Subcutaneous abdominal adipose tissue (tissue), 5 donors: Measurements from ENCODE around the gene PIK3CD.

Source experiments
- H3K27ac ChIP-seq: one replicate; pipeline ENCODE4 v1.7.0; 2013; ENCODE audit warnings: low read depth, mild to moderate bottlenecking, inconsistent platforms, low read length, moderate library complexity
- H3K27me3 ChIP-seq, 5 donors: one replicate each; pipeline ENCODE4 v1.7.0; 2013; ENCODE audit warnings: low read length in 5 of 5, inconsistent platforms in 1 of 5; ENCODE audit not compliant: control insufficient read depth in 5 of 5, insufficient read depth in 4 of 5
- H3K36me3 ChIP-seq, 5 donors: one replicate each; pipeline ENCODE4 v1.7.0; 2013; ENCODE audit warnings: low read length in 5 of 5; ENCODE audit not compliant: control insufficient read depth in 5 of 5, insufficient read depth in 5 of 5
- H3K4me1 ChIP-seq, 5 donors: one replicate each; pipeline ENCODE4 v1.7.0; 2013; ENCODE audit warnings: low read length in 5 of 5, mild to moderate bottlenecking in 3 of 5, moderate library complexity in 1 of 5; ENCODE audit not compliant: control insufficient read depth in 5 of 5, insufficient read depth in 5 of 5
- H3K4me3 ChIP-seq, 5 donors: one replicate each; pipeline ENCODE4 v1.7.0; 2013; ENCODE audit warnings: low read length in 5 of 5, low read depth in 1 of 5
- H3K9ac ChIP-seq, 5 donors: one replicate each; pipeline ENCODE4 v1.7.0; 2013; ENCODE audit warnings: low read length in 5 of 5, mild to moderate bottlenecking in 4 of 5, moderate library complexity in 3 of 5
- H3K9me3 ChIP-seq, 5 donors: one replicate each; pipeline ENCODE4 v1.7.0; 2013; ENCODE audit warnings: low read length in 5 of 5; ENCODE audit not compliant: control insufficient read depth in 5 of 5
- donor health status: healthy.
- donor health status: healthy.
- donor health status: healthy.
- donor health status: healthy.
- donor health status: healthy.

PIK3CD gene

GRCh38 chr1:9634582-9634981 is 16.9 kb upstream of the PIK3CD start:
- Histone ChIP-seq H3K27me3 (peaks cover 0 to 4% (median 0%) of the 10 kb centered on the region in 5 donors), H3K27ac (no peak overlapping the region), H3K4me1 (peaks cover 0 to 8% (median 3%) of the 10 kb centered on the region in 5 donors)

GRCh38 chr1:9639227-9639626 is 12.3 kb upstream of the PIK3CD start:
- peaks cover 0 to 7% (median 3%) of the 10 kb centered on the region in 5 donors for H3K4me1 ChIP-seq
- H3K9ac ChIP-seq, result no peak overlapping the region
- no peaks in the 10 kb centered on the region for H3K36me3 ChIP-seq
- peaks cover 0 to 3% (median 0%) of the 10 kb centered on the region in 5 donors for H3K27me3 ChIP-seq
- no peaks in the 10 kb centered on the region for H3K9me3 ChIP-seq
- H3K27ac ChIP-seq, result no peak overlapping the region
- no peak overlapping the region for H3K4me3 ChIP-seq

More at GRCh38 chr1:9634582-9634981, 16.9 kb upstream of the PIK3CD start:
- H3K9me3 ChIP-seq, result no peaks in the 10 kb centered on the region
- no peaks in the 10 kb centered on the region for H3K36me3 ChIP-seq
- H3K9ac ChIP-seq, result no peak overlapping the region
- no peak overlapping the region for H3K4me3 ChIP-seq

DNA sequence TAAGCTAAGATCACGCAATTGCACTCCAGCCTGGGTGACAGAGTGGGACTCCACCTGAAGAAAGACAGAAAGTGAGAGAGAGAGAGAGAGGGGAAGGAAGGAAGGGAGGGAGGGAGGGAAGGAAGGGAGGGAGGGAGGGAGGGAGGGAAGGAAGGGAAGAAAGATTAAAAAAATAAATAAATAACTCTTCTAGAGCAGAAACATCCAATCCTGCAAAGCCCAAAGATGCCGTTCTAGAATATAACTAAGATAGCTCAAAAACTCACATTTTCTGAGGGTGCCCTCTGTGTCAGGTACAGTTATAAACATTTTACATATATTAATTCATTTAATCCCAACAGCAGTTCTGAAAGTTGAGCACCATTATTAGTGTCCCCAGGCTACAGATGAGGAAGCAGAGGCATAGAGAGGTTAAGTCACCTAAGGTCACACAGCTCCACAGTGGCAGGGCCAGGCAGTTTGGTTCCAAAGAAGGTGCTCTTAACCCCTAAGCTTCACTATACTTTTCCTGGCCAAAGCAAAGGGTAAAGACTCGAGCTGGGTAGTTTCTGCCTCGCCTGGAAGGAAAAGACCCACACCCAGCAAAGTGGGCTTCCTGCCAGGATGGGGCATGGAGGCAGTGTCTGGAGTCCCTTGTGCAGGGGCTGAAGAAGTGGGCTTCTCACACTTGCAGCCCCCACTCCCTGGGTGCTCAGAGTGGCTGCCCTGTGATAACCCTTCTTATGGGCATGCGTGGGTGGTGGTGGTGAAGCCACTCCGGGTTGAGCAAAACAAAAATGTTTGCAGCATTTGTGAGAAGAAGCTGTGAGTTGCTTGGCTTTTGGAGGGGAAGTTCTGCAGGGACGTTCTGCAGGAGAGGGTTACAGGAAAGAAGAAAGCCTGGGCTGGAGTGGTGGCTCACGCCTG is 7.9 kb upstream of the PIK3CD start:
- H3K36me3 ChIP-seq, result no peaks in the 10 kb centered on the region
- no peak overlapping the region for H3K4me3 ChIP-seq
- peaks cover 0 to 7% (median 3%) of the 10 kb centered on the region in 5 donors for H3K4me1 ChIP-seq
- H3K9me3 ChIP-seq, result no peaks in the 10 kb centered on the region
- peaks cover 0 to 3% (median 0%) of the 10 kb centered on the region in 5 donors for H3K27me3 ChIP-seq
- H3K9ac ChIP-seq, result no peak overlapping the region
- H3K27ac ChIP-seq, result no peak overlapping the region

- peaks cover 0 to 11% (median 4%) of the 10 kb centered on the region in 5 donors for H3K4me1 ChIP-seq
- H3K36me3 ChIP-seq, result no peaks in the 10 kb centered on the region
- H3K9me3 ChIP-seq, result no peaks in the 10 kb centered on the region
- H3K4me3 ChIP-seq, result no peak overlapping the region
- H3K9ac ChIP-seq, result no peak overlapping the region
- H3K27me3 ChIP-seq, result peaks cover under 1 to 8% (median 3%) of the 10 kb centered on the region in 5 donors
- no peak overlapping the region for H3K27ac ChIP-seq
These were observed 5.5 kb upstream of the PIK3CD start for GRCh38 chr1:9646037-9646436.

DNA sequence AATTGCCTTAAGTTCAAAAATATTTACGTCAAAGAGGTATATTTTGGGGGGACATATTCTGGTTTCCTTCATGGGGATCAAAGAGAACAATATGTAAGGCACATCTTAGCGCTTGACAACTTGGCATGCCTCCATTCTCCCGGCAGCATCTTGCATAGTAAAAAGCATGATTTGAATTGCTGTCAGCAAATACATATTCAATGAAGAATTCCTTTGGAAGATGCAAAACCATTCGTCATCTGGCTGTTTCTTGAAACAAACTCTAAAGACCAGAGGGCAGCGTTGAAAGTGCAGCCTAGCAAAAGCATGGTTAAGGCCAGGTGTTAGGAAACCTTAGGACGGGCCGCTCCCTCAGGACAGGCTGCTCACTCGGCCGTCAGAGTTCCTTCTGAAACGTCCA is 3.4 kb upstream of the PIK3CD start:
- peaks cover 4 to 18% (median 6%) of the 10 kb centered on the region in 5 donors for H3K27me3 ChIP-seq
- no peaks in the 10 kb centered on the region for H3K36me3 ChIP-seq
- no peaks in the 10 kb centered on the region for H3K9me3 ChIP-seq
- H3K4me1 ChIP-seq, result peaks cover 0 to 30% (median 16%) of the 10 kb centered on the region in 5 donors
- no peak overlapping the region for H3K4me3 ChIP-seq
- no peak overlapping the region for H3K27ac ChIP-seq
- H3K9ac ChIP-seq, result no peak overlapping the region

GRCh38 chr1:9649769-9650168 is 1.8 kb upstream of the PIK3CD start:
- Histone ChIP-seq H3K36me3 (no peaks in the 10 kb centered on the region), H3K27ac (no peak overlapping the region), H3K4me1 (peaks cover 0 to 33% (median 12%) of the 10 kb centered on the region in 5 donors), H3K9me3 (no peaks in the 10 kb centered on the region), H3K27me3 (peaks cover 4 to 29% (median 7%) of the 10 kb centered on the region in 5 donors), H3K4me3 (no peak overlapping the region), H3K9ac (no peak overlapping the region)

- Histone ChIP-seq H3K27me3 (peaks cover 4 to 29% (median 7%) of the 10 kb centered on the region in 5 donors), H3K4me1 (peaks cover 0 to 37% (median 15%) of the 10 kb centered on the region in 5 donors), H3K9ac (peak overlapping the region in 1 of 5 donors; percentile 13), H3K36me3 (no peaks in the 10 kb centered on the region), H3K27ac (no peak overlapping the region), H3K9me3 (no peaks in the 10 kb centered on the region), H3K4me3 (peak overlapping the region; percentile 44 to 72 (median 57))
These were observed 339 bp upstream of the PIK3CD start for GRCh38 chr1:9651220-9651564.

GRCh38 chr1:9652379-9653209 is 1.1 kb downstream of the PIK3CD start:
- Histone ChIP-seq H3K36me3 (no peaks in the 10 kb centered on the region), H3K4me1 (peaks cover 0 to 37% (median 15%) of the 10 kb centered on the region in 5 donors), H3K27me3 (peaks cover 4 to 29% (median 7%) of the 10 kb centered on the region in 5 donors), H3K9ac (peak overlapping the region in 1 of 5 donors; percentile 17), H3K27ac (no peak overlapping the region), H3K9me3 (no peaks in the 10 kb centered on the region), H3K4me3 (peak overlapping the region in 4 of 5 donors; percentile 13 to 72 (median 48))

- Histone ChIP-seq H3K4me3 (peak overlapping the region; percentile 9 to 72 (median 27)), H3K36me3 (no peaks in the 10 kb centered on the region), H3K27me3 (peaks cover 4 to 29% (median 7%) of the 10 kb centered on the region in 5 donors), H3K9ac (no peak overlapping the region), H3K27ac (no peak overlapping the region), H3K9me3 (no peaks in the 10 kb centered on the region), H3K4me1 (peaks cover 0 to 37% (median 15%) of the 10 kb centered on the region in 5 donors)
These were observed 1.6 kb downstream of the PIK3CD start for GRCh38 chr1:9653210-9653490.
